Measurements from ENCODE around the gene HTRA3.

HTRA3 gene

GRCh38 chr4:8304827-8305695, 35.5 kb downstream of the HTRA3 start:
- Histone ChIP-seq H3K9me3 (ENCODE audit: control insufficient read depth, low read length) (no peaks in the 10 kb centered on the region), H3K9ac (no peak overlapping the region), H3K27me3 (ENCODE audit: control insufficient read depth, insufficient read depth, low read length) (no peaks in the 10 kb centered on the region), H3K4me3 (ENCODE audit: low read depth, low read length) (no peak overlapping the region), H3K27ac (no peak overlapping the region), H3K79me2 (no peaks in the 10 kb centered on the region), H2AFZ (no peak overlapping the region), H3K36me3 (ENCODE audit: control insufficient read depth, insufficient read depth, low read length) (no peaks in the 10 kb centered on the region), H3K4me2 (ENCODE audit: low read length) (no peak overlapping the region), H3K4me1 (no peaks in the 10 kb centered on the region)
- no peak for TF ChIP-seq CTCF (IDR thresholded peaks at IDR 0.05)

- H3K4me2 ChIP-seq (ENCODE audit: low read length) = no peak overlapping the region
- H3K79me2 ChIP-seq = no peaks in the 10 kb centered on the region
- no peak overlapping the region for H2AFZ ChIP-seq
- no peaks in the 10 kb centered on the region for H3K36me3 ChIP-seq (ENCODE audit: control insufficient read depth, insufficient read depth, low read length)
- H3K27me3 ChIP-seq (ENCODE audit: control insufficient read depth, insufficient read depth, low read length) = no peaks in the 10 kb centered on the region
- TF ChIP-seq CTCF (IDR thresholded peaks at IDR 0.05) = no peak
- H3K9me3 ChIP-seq (ENCODE audit: control insufficient read depth, low read length) = no peaks in the 10 kb centered on the region
- H3K9ac ChIP-seq = no peak overlapping the region
- no peaks in the 10 kb centered on the region for H3K4me1 ChIP-seq
- no peak overlapping the region for H3K4me3 ChIP-seq (ENCODE audit: low read depth, low read length)
- no peak overlapping the region for H3K27ac ChIP-seq
Measured at GRCh38 chr4:8305851-8306471, 36.4 kb downstream of the HTRA3 start.

- Histone ChIP-seq H3K9me3 (ENCODE audit: control insufficient read depth, low read length) (no peaks in the 10 kb centered on the region), H3K4me3 (ENCODE audit: low read depth, low read length) (no peak overlapping the region), H3K27ac (no peak overlapping the region), H3K4me1 (no peaks in the 10 kb centered on the region), H2AFZ (no peak overlapping the region), H3K4me2 (ENCODE audit: low read length) (no peak overlapping the region), H3K36me3 (ENCODE audit: control insufficient read depth, insufficient read depth, low read length) (no peaks in the 10 kb centered on the region), H3K79me2 (no peaks in the 10 kb centered on the region), H3K27me3 (ENCODE audit: control insufficient read depth, insufficient read depth, low read length) (no peaks in the 10 kb centered on the region), H3K9ac (no peak overlapping the region)
- TF ChIP-seq CTCF (IDR thresholded peaks at IDR 0.05) = no peak
Measured at GRCh38 chr4:8306511-8307021, 37.0 kb downstream of the HTRA3 start.

GRCh38 chr4:8307121-8307520, 37.6 kb downstream of the HTRA3 start:
- Histone ChIP-seq H3K4me1 (no peaks in the 10 kb centered on the region), H3K4me2 (ENCODE audit: low read length) (no peak overlapping the region), H3K9ac (no peak overlapping the region), H3K4me3 (ENCODE audit: low read depth, low read length) (no peak overlapping the region), H3K27me3 (ENCODE audit: control insufficient read depth, insufficient read depth, low read length) (no peaks in the 10 kb centered on the region), H3K79me2 (no peaks in the 10 kb centered on the region), H3K36me3 (ENCODE audit: control insufficient read depth, insufficient read depth, low read length) (no peaks in the 10 kb centered on the region), H3K9me3 (ENCODE audit: control insufficient read depth, low read length) (no peaks in the 10 kb centered on the region), H2AFZ (no peak overlapping the region), H3K27ac (no peak overlapping the region)
- TF ChIP-seq CTCF (IDR thresholded peaks at IDR 0.05) = no peak

Measured in parathyroid adenoma (tissue), 2 donors.